Spleen (tissue), 7 donors: Measurements from ENCODE around the gene NAA35.

Experiments
- CTCF ChIP-seq, 11 experiments: fragments of 200-600 bp in 7 of 11; fragments of 450-650 bp in 4 of 11; sonication (generic) in 4 of 11; IDR thresholded peaks in 8 of 11; conservative IDR thresholded peaks in 3 of 11; 1 replicate in 7 of 11; 2 replicates in 4 of 11; pipeline versions ENCODE4 v1.4.0 to v1.8.0; 2016 to 2021; ENCODE audit warnings: antibody characterized with exemption in 11 of 11, inconsistent platforms in 4 of 11, mild to moderate bottlenecking in 1 of 11
- POLR2A ChIP-seq, 3 donors: fragments of 450-650 bp; IDR thresholded peaks; one replicate each; pipeline ENCODE4 v1.5.1; 2017; ENCODE audit warnings: antibody characterized with exemption in 3 of 3, mild to moderate bottlenecking in 1 of 3
- POLR2AphosphoS5 ChIP-seq, 3 donors: sonication (generic); formaldehyde crosslinking; IDR thresholded peaks; one replicate each; pipeline ENCODE4 v1.5.1; 2017; ENCODE audit warnings: antibody characterized with exemption in 3 of 3
- donor health status: DM: no; HTN: no; CAD: no; lungs with moderate emphysema.
- donor health status: DM: no; HTN: no; CAD: no.
- donor health status: DM: no; HTN: no; CAD: no.

- peak in 6 of 11 experiments; percentile 37 to 49 (median 42) for TF ChIP-seq CTCF (IDR thresholded peaks at IDR 0.05 in 8 of 11, conservative IDR thresholded peaks at IDR 0.05 in 3 of 11)
- TF ChIP-seq POLR2AphosphoS5 (IDR thresholded peaks at IDR 0.05) = peak in 1 of 3 donors; percentile 5
- TF ChIP-seq POLR2A (IDR thresholded peaks at IDR 0.05) = no peak
These were observed 94.2 kb downstream of the NAA35 start for GRCh38 chr9:86034863-86035734.
